ENCODE results near the gene TRAF6.
"Not testable (repeated sequence)": the region's sequence is repeated elsewhere in the genome, so short reads cannot be mapped to it uniquely, and the experiment has no call there.

The TRAF6 gene

GRCh38 chr11:36509694-36510593 is at the start of gene TRAF6:
TSS of gene TRAF6 (minus strand) at chr11:36510272. CDS start at chr11:36501515, 8,757 bp downstream.
- DNase-seq, result no peak

- DNase-seq, result no peak
Measured at GRCh38 chr11:36558571-36559413, 48.7 kb upstream of the TRAF6 start.

- DNase-seq, result no peak
Measured at GRCh38 chr11:36557991-36558390, 47.9 kb upstream of the TRAF6 start.

- not testable (repeated sequence) for DNase-seq
Measured at GRCh38 chr11:36557390-36557789, 47.3 kb upstream of the TRAF6 start.

- DNase-seq, result no peak
Measured at GRCh38 chr11:36550385-36551115, 40.5 kb upstream of the TRAF6 start.

GRCh38 chr11:36540998-36541397 is 30.9 kb upstream of the TRAF6 start:
- no peak for DNase-seq

GRCh38 chr11:36534276-36534840 is 24.3 kb upstream of the TRAF6 start:
- no peak for DNase-seq

GRCh38 chr11:36532941-36533601 is 23.0 kb upstream of the TRAF6 start:
- DNase-seq, result no peak

- DNase-seq, result no peak
Measured at GRCh38 chr11:36530840-36531239, 20.8 kb upstream of the TRAF6 start.

GRCh38 chr11:36513965-36514364 is 3.9 kb upstream of the TRAF6 start:
- no peak for DNase-seq

- no peak for DNase-seq
Measured at GRCh38 chr11:36512016-36512415, 1.9 kb upstream of the TRAF6 start.

GRCh38 chr11:36511062-36511461 is 990 bp upstream of the TRAF6 start:
- DNase-seq, result not testable (repeated sequence)

- no peak for DNase-seq
Measured at GRCh38 chr11:36510594-36510942, 496 bp upstream of the TRAF6 start.

GRCh38 chr11:36509201-36509639 is 852 bp downstream of the TRAF6 start:
- no peak for DNase-seq

GRCh38 chr11:36508743-36509142 is 1.3 kb downstream of the TRAF6 start:
- DNase-seq, result no peak

GRCh38 chr11:36507824-36508489 is 2.1 kb downstream of the TRAF6 start:
- no peak for DNase-seq

GRCh38 chr11:36501236-36501635 is 8.8 kb downstream of the TRAF6 start:
- DNase-seq, result no peak

GRCh38 chr11:36500315-36500721 is 9.8 kb downstream of the TRAF6 start:
- DNase-seq, result no peak

- DNase-seq, result no peak
Measured at GRCh38 chr11:36499315-36499714, 10.8 kb downstream of the TRAF6 start.

GRCh38 chr11:36498721-36499120 is 11.4 kb downstream of the TRAF6 start:
- DNase-seq, result no peak

- DNase-seq, result no peak
Measured at GRCh38 chr11:36493332-36493731, 16.7 kb downstream of the TRAF6 start.

All from cortex of kidney (tissue), 1 donor.